ENCODE measurements around the gene GALNT14.

The GALNT14 gene

DNA sequence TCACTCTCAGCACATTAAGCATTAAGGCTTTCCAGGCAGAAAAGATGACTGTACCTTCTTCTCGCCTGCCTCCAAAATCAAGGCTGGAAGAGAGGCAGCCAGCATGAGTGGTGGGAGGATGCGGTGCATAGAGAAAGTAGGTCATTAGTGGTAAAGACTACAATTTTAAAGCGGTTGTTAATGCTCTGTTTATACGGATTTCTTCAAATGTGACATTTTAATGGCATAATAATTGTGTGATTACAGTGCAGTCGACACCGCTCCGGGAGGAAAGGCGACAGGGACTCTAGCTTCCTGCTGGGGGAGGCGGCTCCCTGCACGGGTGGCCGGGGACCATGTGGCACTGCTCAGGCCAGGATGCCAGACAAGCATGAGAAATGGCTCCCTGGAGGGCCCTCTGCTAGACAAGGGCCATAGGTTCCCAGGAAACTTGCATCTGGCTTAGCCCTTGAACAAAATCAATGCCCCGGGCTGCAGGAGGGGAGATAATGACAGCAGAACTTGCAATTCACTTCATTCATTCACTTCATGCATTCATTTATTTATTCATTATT lies 129.6 kb downstream of the GALNT14 start:
- no peak for DNase-seq (ENCODE audit: low read depth)

GRCh38 chr2:31004257-31004656 lies 134.0 kb downstream of the GALNT14 start:
- no peak for DNase-seq (ENCODE audit: low read depth)

DNA sequence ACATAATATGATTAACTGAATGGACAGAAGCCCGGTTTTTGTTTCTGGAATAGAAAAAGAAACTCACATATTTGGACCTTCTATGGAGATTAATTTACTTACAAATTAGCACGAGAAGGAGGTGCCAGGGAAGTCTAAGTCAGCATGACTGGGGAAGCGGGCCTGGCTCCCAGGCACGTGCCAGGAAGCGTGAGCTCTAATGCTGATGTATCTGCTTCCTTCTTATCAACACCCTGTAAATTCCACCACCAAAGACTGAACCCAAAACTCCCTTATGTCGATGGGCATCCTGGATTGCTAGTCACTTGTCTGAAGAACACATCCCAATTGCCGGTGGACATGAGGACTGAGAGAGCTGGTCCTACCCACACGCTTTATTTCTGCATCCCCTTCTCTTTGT lies 134.5 kb downstream of the GALNT14 start:
- no peak for DNase-seq (ENCODE audit: low read depth)

GRCh38 chr2:31002537-31003150 lies 135.6 kb downstream of the GALNT14 start:
- DNase-seq (ENCODE audit: low read depth) = no peak

DNA sequence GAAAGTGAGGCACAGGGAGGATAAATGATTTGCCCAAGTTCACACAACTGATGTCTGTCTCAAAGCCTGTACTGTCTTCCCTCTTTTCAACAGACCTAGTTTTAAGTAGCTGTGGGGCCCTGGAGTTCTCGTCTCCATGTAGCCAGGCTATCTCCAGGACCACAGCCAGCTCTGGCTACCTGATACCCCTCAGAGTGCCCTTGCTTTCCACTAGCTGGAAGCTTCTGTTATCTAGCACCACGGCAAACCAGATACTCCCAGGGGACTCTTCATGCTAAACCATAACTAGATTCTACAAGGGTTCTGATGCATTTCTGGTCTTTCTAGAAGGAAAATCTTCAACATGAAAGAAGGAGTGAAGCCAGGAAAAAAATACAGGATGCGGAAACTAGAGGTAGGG lies 137.3 kb downstream of the GALNT14 start:
- no peak for DNase-seq (ENCODE audit: low read depth)

- DNase-seq (ENCODE audit: low read depth) = no peak
These were observed 139.6 kb downstream of the GALNT14 start for GRCh38 chr2:30998672-30999071.

DNA sequence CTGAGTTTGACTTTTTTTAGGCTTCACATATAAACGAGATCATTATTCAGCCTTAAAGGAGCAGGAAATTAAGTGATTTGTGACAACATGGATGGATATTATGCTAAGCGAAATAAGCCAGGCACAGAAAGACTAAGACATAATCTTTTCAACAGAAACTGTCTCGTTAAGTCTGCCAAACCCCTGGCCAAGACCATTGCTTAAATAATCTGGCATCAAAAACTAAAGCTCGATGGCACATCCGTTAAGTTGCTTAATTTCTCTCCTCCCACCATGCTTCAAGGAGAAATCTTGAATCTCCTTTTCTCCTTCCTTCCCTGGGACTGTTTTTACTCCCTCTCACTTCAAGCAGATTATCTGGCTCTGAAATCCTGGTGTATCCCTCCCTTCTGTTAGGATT lies 140.3 kb downstream of the GALNT14 start:
- no peak for DNase-seq (ENCODE audit: low read depth)

- no peak for DNase-seq (ENCODE audit: low read depth)
These were observed 143.8 kb downstream of the GALNT14 start for GRCh38 chr2:30994227-30995056.

DNA sequence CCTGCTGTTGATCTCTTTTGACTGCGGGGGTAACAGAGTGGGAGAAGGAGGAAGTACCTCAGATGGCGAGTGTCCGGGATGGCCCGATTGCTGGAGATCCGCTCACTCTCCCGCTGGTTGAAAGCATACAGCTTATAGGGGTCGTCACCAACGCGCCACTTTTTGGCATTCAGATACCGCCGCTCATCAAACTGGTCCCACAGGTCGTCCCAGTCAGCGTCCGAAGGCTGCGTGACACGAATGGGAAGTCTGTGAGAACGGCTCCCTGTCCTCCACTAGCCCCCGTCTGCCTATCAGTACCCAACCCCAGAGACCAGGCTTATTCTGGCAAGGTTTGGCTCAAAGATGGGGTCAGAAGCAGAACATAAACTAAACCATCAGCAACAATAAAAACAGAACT lies 145.5 kb downstream of the GALNT14 start:
- DNase-seq (ENCODE audit: low read depth) = no peak

DNA sequence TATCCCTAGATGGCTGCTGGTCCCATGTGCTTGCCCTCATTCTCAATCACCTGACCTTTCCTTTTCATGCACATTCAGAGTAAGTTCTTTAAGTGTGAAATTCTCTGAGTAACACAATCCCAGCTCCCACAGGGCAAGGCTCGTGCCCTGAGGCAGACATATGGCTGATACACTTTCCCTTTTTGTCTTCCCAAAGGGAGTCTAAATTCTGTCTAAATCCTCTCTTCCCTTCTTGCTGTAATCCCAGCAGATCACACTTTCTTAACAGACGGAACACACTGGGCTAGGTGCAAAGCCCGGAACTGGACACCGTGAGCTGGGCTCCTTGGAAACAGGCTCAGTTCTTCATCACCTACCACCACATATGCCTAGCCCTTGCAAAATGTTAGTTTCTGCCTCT lies 147.6 kb downstream of the GALNT14 start:
- no peak for DNase-seq (ENCODE audit: low read depth)

DNA sequence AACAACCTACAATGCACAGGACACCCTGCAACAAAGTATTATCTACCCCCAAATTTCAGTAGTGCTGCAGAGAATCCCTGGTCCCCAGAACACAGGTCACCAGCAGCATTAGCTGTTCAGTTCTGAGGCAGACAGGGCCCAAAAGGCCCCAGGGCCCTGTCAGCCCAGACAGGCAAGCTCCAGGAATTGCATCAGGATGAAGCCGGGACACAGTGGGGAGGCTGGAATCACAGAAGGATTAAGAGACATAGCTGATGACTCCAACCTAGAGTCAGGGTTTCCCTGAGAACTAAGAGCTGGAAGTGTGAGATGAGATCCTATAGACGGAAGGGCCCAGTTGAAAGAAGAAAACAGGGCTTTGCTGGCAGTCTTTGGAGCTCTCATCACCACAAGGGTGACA lies 148.1 kb downstream of the GALNT14 start:
- DNase-seq (ENCODE audit: low read depth) = no peak

- no peak for DNase-seq (ENCODE audit: low read depth)
These were observed 148.5 kb downstream of the GALNT14 start for GRCh38 chr2:30989746-30990145.

DNA sequence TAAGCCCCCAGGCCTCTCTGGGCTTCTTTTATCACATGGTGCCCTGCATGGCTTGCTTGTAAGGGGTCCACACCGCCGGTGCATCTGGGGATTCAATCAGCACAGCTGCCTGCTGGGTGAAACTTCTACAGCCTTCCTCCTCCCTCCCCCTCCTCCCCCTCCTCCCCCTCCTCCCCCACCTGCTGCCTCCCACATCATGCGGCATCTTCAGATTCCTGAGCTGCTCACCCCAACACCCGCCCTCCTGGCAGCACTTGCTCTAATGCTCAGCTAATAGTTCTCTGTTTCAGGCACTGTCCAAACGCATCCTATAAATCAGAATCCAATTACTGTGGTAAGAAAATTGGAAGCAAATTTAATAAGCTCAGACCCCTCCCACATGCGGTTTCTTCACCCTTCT lies 150.7 kb downstream of the GALNT14 start:
- no peak for DNase-seq (ENCODE audit: low read depth)

GRCh38 chr2:30986231-30986580 lies 152.0 kb downstream of the GALNT14 start:
- no peak for DNase-seq (ENCODE audit: low read depth)

DNA sequence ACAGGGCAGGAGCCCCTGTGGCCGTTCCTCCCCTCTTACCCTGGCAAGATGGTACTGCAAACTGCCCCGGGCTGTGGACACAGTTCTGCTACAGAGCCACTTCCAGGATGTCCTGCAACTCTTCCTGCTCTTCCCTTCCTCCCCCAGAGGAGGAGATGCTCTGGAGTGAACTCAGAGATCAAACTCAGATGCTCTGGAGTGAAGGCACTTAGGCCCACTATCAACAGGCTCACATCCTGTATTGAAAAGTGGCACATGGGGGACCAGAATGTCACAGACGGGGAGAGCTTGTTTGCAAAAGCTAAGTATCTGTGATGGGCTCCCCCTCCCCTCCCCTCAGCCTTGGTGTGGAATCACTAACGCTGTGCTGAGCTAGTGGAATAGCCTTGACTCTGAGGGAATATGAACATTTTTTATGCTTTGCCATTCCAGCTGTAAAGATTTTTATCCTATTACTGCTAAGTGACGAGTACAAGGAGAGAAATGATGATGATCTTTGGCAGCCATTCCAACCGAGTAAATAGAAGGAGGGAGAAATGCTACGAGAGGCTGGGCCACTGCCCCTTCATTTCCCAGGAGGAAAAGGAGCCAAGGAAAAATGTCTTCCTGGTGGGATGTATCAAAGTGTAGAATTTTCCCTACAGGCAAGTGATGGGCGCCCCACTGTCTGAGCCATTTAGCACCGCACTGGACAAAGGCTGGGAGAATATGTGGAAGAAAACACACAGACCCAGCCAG lies 152.6 kb downstream of the GALNT14 start:
- no peak for DNase-seq (ENCODE audit: low read depth)

DNA sequence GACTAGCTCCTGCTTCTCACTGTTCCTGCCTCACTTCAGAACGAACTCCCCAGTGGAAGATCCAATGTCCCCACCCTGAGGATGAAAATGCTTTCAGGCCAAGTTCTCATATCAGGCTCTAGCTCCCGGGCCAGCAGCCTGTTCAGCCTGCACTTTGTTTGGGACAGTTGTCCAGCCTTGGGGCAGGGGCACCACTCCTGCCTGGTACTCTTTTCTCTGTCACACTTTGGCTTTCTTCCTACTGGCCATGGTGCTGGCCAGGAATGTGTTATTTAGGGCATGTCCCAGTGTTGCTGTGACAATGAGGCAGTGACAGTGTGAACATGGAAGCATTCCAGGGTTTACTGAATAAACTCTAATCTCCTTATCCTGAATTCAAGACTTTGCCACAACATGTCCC lies 154.1 kb downstream of the GALNT14 start:
- DNase-seq (ENCODE audit: low read depth) = no peak

GRCh38 chr2:30981510-30981909 lies 156.7 kb downstream of the GALNT14 start:
- no peak for DNase-seq (ENCODE audit: low read depth)

DNA sequence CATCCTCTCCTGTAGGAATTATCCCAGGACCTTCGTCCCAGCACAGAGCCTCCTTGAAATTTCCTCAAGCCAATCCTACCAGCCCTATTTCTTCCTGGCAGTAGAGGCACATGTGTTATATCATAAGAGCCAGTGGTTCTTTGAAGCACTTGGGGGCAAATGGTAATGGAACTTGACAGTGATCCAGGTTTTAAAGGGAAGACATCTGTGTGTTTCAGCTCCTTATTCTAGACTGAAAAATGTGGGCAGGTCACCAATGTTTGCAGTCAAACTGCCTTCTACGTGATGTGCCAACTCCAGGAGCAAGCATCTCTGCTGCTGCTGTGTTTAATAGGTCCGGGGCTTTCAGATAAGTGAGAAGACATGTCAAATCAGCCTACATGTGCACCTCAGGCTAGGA lies 157.1 kb downstream of the GALNT14 start:
- DNase-seq (ENCODE audit: low read depth) = no peak

GRCh38 chr2:30979822-30980245 lies 158.4 kb downstream of the GALNT14 start:
- peak; percentile 12 for DNase-seq (ENCODE audit: low read depth)

DNA sequence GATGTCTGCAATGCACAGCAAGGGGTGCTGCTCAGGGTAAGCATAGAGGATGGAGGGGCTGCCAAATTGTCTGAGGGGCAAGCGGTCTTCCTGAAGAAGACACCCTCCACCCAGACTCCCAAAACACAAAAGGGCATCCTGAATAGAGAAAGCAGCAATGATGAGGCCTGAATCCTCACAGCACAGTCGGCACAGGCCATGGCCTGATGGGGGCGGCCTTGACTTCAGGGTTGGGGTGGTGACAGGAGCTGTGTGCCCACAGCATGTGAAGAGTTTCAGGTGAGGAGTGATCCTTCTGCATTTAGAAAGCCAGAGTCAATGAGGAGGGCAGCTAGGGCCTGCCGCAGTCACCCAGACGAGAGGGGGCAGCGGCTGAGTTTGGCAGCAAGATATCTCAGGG lies 159.4 kb downstream of the GALNT14 start:
- no peak for DNase-seq (ENCODE audit: low read depth)

GRCh38 chr2:30978044-30978443 lies 160.2 kb downstream of the GALNT14 start:
- DNase-seq (ENCODE audit: low read depth) = no peak

GRCh38 chr2:30975156-30975555 lies 163.1 kb downstream of the GALNT14 start:
- no peak for DNase-seq (ENCODE audit: low read depth)

- DNase-seq (ENCODE audit: low read depth) = no peak
These were observed 163.7 kb downstream of the GALNT14 start for GRCh38 chr2:30974554-30974953.
